Measurements from ENCODE around the gene RAB9B.
"Not testable (repeated sequence)": the region's sequence is repeated elsewhere in the genome, so short reads cannot be mapped to it uniquely, and the experiment has no call there.

Gene RAB9B

GRCh38 chrX:103831803-103832544 lies at the start of gene RAB9B:
Gene RAB9B, minus strand, starts transcription at chrX:103832257. Its CDS starts 6,473 bp downstream, at chrX:103825784.
- DNase-seq = peak in 52 of 56 donors; percentile 2 to 73 (median 38)

DNA sequence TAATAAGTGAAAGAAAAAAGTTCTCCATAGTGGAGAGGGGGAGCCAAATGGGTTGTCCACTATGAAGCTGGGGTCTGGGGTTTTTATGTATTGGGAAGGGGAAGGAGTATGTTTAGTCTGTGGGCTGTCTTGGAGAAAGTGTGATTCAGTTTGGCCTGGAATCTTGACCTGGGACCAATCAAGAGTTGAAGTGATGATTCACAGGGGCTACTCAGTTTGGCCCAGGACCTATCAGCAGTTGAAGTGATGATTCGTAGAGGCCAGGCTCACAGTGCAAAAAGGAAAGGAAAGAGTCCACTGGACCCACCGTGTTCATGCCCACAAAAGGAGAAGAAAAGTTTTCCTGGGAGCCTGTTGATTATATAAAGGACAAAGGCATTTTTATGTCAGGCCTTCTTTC lies 47.3 kb upstream of the RAB9B start:
- DNase-seq = no peak

GRCh38 chrX:103878466-103879122 lies 46.5 kb upstream of the RAB9B start:
- DNase-seq = no peak

DNA sequence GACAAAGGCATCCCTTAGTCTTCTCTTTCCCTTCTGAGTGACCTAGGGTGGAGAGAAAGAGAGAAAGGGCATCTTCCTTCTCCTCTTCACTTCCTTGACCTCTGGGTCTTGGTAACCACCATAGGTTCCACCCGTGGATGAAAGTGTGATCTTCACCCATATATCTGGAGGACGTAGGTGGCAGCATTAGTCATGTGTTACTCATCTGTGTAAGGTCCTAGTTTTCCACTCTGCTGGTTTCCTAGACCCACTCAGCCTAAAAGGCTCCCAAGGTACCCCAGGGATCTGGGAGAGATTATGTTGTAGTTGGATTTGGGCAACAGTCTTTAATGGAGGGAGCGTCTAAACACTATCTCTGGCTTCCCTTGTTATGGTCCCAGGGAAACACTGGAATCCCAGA lies 45.5 kb upstream of the RAB9B start:
- no peak for DNase-seq

- DNase-seq = no peak
Measured at GRCh38 chrX:103864886-103865534, 33.0 kb upstream of the RAB9B start.

GRCh38 chrX:103864149-103864548 lies 32.1 kb upstream of the RAB9B start:
- no peak for DNase-seq

DNA sequence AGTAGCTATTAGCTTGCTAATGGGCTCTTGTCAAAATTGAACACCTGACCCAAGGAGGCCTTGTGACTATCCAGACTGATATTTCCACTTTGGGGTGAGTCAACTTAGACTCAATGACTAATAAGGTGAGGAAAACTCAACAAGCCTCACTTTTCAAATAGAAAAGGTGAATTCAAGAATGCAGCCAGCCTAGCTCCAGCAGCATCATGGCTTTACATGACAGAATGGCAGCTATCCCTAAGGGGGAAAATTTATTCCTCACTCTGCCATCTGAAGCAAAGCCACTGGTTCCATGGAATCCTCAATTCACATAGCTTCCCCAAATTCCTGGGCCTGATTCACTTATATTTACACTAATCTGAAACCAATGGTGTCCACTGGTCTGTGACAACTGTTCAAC lies 29.1 kb upstream of the RAB9B start:
- no peak for DNase-seq

GRCh38 chrX:103849558-103849957 lies 17.5 kb upstream of the RAB9B start:
- DNase-seq = no peak

GRCh38 chrX:103847174-103847870 lies 15.3 kb upstream of the RAB9B start:
- no peak for DNase-seq

DNA sequence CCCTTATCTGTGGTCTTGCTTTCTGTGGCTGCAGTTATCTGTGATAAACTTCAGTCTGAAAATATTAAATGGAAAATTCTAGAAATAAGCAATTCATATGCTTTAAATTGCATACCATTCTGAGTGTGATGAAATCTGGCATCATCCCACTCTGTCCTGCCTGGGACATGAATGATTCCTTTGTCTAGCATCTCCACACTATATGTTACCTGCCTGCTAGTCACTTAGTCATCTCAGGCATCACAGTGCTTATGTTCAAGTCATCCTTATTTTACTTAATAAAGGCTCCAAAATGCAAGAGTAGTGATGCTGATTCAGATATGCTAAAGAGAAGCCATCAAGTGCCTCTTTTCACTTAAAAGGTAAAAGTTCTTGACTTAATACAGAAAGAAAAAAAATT lies 14.3 kb upstream of the RAB9B start:
- DNase-seq = no peak

DNA sequence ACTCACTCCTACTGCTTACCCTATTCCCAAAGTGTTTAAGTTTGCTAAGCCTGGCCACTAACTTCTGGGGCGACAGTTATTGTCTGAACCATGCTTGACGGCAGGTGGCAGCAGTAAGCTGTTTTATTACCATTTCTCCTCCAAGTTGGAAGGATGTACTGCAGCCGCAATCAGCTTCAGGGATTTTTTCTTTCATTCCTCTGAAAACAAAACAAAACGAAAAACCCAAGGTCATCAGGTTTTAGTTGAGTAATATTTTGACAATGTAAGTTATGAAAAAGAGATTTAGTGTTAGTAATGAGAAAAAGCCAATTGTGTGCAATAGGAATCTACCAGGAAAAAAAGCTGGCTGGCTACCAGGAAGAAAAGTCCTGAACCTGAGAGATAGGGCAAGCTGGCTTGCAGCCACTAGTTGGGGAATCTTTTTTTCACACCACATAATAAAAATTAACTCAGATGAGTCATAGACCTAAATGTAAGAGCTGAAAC lies 13.2 kb upstream of the RAB9B start:
- DNase-seq = peak in 40 of 56 donors; percentile 0 to 65 (median 5)

GRCh38 chrX:103839404-103839803 lies 7.3 kb upstream of the RAB9B start:
- DNase-seq = no peak

DNA sequence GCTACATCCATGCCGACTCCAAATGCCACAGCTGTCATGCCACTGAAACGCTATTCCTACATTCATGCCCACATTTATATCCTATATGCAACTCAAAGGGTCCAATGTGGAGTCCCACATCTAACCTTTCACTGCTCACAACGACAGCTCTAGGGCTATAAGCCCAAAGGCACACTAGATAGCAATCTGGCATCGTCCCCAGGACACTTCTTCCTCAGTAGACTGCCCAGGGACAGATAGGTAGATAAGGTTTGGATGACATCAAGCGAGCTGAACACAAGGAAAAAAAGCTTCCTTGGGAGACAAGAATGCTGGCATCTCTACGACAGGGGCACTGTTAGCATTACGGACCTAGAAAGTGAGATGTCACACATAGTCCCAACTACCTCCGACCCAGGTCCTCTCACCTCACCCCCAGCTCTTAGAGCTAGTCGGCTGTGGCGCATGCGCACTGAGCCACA lies 685 bp downstream of the RAB9B start:
- DNase-seq = peak in 12 of 56 donors; percentile 0 to 44 (median 24)

- DNase-seq = peak in 11 of 56 donors; percentile 0 to 27 (median 3)
Measured at GRCh38 chrX:103830848-103831247, 1.2 kb downstream of the RAB9B start.

- DNase-seq = no peak
Measured at GRCh38 chrX:103828529-103828928, 3.5 kb downstream of the RAB9B start.

DNA sequence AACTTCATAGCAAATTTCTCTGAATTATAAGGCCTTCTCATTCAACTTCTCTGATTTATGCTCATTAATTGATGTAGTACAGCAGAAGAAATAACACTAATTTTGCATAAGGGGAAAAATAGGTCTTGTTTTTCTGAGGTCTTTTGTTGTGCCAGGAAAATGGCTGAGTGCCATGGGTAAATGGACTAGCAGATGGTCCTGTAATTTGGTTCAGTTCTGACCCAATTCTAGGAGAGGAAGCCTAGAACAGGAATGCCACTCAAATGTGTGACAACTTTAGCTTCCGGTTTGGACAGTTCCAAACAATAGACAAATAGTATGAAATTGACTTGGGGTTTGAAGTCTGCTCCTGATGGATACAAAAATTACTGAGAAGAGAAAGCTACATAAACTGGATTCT lies 6.2 kb downstream of the RAB9B start:
- DNase-seq = no peak

DNA sequence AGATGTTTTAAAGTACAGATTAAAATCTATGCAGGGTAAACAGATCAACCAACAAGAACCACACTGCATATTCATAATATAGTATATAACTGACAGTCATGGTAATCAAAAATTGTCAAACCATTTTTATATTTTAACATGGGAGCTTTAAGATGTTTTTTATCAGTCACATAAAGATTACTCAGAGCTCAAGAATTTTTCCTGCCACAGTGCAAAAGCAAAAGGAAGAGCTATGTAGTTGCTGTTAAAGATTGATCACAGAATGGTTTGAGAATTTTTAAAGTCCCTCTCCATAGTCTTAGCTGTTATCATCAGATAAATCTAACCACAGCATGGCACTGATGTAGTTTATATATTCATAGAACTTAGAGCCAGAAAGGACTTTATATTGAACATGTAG lies 8.5 kb downstream of the RAB9B start:
- no peak for DNase-seq

GRCh38 chrX:103820802-103821201 lies 11.3 kb downstream of the RAB9B start:
- not testable (repeated sequence) for DNase-seq

- no peak for DNase-seq
Measured at GRCh38 chrX:103818842-103819619, 13.0 kb downstream of the RAB9B start.

DNA sequence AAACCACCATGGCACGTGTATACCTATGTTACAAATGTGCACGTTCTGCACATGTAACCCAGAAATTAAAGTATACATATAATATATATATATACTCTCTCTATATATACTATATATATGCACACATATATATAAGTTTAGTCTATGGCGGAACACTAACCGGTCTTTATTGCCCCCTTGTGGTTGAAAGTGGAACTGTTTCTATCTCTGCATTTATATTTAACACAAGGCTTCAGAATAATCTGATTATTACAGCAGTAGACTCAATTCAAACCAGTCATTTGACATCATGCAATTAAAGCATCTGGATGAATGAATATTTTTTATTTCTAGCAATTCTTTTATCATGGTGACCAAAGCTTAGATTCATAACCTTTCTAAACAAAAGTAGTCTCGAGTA lies 14.6 kb downstream of the RAB9B start:
- peak in 3 of 56 donors; percentile 0 to 44 (median 41) for DNase-seq

- DNase-seq = not testable (repeated sequence)
Measured at GRCh38 chrX:103817101-103817500, 15.0 kb downstream of the RAB9B start.

All from amygdala (tissue), 56 donors.